HG03432 (cell line): ENCODE data around the gene RILPL2.
A peak's percentile ranks its signal among the peaks of the same experiment; 100 is the strongest.
"Not testable (repeated sequence)": the region's sequence is repeated elsewhere in the genome, so short reads cannot be mapped to it uniquely, and the experiment has no call there.

ENCODE experiments used
- ATAC-seq: cut with Tn5 transposase; IDR thresholded peaks from one replicate; pipeline ENCODE4 v1.9.1; 2021; ENCODE audit warnings: mild to moderate bottlenecking, moderate library complexity; ENCODE audit not compliant: unreplicated experiment

Gene RILPL2

GRCh38 chr12:123407269-123407668 is 29.2 kb downstream of the RILPL2 start:
- ATAC-seq: not testable (repeated sequence)

GRCh38 chr12:123404581-123404980 is 31.9 kb downstream of the RILPL2 start:
- no peak for ATAC-seq

GRCh38 chr12:123401753-123402683 is 34.5 kb downstream of the RILPL2 start:
- no peak for ATAC-seq

DNA sequence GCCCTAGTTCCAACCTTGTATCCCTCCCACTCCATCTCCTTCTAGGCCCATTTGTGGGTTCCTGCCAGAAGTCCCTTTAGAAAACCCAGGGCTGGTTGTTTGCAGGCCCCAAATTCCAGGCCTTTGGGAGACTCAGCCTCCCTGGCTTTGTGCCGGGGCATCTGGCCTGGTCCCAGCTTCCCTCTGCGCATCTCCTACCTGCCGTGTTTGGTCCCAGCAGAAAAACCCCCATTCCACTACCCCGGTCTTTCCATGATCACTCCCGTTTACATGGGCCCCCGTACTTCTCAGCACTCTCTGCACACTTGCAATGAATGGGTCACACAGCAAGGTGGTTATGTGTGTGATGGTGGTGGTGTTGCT is 37.2 kb downstream of the RILPL2 start:
- no peak for ATAC-seq

- no peak for ATAC-seq
These were observed 37.8 kb downstream of the RILPL2 start for GRCh38 chr12:123398550-123399254.

DNA sequence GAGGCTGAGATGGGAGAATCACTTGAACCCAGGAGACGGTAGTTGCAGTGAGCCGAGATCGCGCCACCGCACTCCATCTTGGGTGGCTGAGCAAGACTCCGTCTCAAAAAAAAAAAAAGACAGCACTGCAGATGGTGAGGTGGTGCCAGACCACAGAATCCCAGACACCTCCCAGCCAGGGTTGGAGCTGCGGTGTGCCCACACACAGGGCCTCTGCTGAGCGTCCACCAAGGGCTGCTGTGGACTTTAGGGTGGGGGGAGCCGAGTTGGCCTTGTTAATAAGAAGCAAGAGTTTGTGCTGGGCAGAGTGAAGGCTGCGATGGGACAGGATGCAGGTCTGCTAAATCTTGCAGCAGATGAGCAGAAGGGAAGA is 38.3 kb downstream of the RILPL2 start:
- no peak for ATAC-seq

GRCh38 chr12:123397400-123397799 is 39.1 kb downstream of the RILPL2 start:
- no peak for ATAC-seq

GRCh38 chr12:123396954-123397353 is 39.5 kb downstream of the RILPL2 start:
- no peak for ATAC-seq

- no peak for ATAC-seq
These were observed 39.9 kb downstream of the RILPL2 start for GRCh38 chr12:123396543-123396942.

- no peak for ATAC-seq
These were observed 41.2 kb downstream of the RILPL2 start for GRCh38 chr12:123395236-123395635.

GRCh38 chr12:123393747-123394146 is 42.7 kb downstream of the RILPL2 start:
- ATAC-seq: no peak

DNA sequence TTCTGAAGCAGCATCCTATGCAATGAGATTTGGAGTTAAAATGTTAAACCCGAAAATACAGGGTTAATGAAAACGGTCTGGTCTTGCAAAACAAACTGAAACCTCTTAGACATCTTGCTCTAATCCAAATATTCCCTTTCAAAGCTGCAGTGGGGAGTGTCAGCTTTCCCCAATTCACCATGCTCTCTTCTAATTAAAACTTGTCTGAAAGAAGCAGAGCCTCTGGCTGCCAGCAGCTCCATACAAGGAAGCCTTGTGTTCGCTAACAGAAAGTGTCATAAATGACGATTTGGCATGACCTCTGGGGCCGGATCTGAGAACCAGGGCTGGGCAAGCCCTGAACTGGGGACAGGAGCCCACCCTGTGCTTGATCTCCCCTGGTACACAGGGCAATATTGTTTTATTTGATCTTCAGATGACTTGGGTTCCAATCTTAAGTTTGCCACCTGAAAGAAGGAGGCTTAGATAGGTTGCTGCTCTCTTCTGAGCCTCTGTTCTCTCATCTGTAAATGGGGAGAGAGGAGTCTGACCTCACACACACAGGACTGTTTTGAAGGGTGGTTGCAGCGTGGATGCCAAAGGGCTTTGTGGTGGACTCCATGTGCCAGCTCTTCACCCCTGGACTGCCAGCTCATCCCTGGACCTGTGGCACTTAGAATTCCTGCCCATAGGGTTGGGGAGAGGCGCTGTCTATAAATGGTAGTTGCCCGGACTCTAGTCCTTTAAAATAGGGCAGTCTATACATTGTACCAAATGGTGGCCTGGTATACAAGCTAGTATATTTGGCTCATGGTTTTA is 44.7 kb downstream of the RILPL2 start:
- ATAC-seq: no peak

GRCh38 chr12:123390498-123391426 is 45.7 kb downstream of the RILPL2 start:
- no peak for ATAC-seq

DNA sequence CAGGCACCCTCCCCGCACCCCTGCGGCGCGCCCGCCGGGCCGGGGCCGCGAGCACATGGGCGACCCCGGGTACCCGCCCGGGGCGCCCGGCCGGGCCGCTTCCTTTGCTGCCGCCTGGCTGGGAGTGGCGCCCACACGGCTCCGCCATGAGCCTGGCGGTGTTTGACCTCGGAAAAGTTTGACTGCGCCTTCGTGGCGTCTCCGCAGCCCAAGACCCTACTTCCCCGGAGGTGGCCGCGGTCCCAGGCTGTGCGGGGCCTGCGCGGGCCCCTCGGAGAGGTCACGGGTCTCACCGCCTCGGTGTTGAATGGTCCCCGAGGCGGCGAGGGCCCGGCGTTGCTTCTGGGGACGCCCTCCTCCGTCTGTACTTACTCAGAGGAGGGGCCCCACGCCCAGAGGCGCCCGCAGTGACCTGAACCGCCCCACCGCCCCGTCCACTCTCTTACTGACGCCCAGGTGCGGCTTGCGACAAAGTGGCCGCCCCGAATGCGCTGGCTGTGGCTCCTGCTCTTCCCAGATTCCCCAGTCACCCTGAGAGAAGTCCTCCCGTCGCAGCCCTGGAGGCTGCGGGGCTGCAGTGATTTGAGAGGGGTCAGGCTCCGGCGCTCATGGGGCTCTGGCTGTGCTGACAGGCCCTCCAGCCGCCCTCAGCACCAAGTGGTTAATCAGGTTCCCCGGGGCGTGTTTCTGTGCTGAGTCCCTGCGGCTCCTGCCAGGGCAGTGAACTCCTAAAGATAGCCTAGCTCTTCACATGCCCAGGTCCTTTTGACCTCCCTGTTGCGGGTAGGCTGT is 46.7 kb downstream of the RILPL2 start:
- ATAC-seq: peak; percentile 28

DNA sequence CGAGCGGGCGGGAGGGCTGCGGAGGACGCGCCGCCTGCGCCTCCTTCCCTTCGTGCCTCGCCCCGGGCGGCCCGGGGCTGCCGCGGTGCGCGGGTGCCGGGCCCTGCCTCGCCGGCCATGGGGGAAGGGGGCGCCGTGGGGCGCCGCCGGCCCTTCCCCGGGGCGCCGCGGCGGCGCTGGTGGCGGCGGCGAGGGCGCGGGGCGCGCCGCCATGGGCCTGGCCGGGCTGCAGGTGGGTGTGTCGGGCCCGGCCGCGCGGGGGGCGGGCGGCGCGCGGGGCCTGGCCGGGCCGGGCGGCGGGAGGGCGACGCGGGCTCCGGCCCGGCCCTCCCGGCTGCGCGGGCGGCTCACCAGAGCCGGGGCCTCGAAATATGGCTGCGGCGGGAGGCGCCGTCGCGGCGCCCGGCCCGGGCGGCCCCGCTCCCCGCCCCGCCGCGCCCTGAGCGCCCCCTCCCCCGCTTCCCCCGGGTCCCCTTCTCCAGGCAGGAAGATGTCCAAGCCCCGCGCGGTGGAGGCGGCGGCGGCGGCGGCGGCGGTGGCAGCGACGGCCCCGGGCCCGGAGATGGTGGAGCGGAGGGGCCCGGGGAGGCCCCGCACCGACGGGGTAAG is 47.4 kb downstream of the RILPL2 start:
- ATAC-seq: no peak

- ATAC-seq: peak; percentile 45
These were observed 48.1 kb downstream of the RILPL2 start for GRCh38 chr12:123388177-123388950.

DNA sequence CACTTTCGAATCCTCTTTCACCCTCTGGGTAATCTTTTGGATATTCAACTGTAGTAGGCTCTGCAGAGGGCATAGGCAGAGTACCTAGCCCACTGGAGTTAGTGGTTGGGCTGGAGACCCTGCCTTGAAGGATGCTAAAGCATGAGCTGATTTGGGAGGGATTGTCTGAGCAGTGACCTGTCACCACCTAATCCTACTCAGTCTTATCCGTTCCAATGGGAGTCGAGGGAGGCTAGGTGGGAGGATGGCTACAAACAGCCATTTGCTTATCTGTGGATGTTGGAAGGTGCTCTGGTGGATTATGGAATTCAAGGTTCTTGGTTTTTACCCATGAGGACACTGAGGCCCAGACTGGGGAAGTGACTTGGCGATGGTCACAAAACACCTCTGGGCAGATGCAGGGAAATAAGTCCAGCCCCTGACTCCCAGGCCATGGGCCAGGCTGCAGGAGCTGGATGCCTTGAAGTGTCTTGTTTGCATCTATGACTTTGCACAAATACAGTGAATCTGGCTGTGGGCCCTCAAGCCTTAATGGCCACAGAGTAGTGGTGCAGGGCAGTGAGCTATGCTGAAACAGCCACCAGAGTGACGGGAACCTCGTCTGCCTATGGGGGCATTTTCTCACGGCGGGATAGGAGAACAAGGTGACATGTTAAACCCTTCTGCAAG is 48.8 kb downstream of the RILPL2 start:
- ATAC-seq: no peak

GRCh38 chr12:123385536-123385935 is 50.9 kb downstream of the RILPL2 start:
- ATAC-seq: not testable (repeated sequence)
